GM19328 (cell line): Measurements from ENCODE around the gene ANTXR1.
"Not testable (repeated sequence)": the region's sequence is repeated elsewhere in the genome, so short reads cannot be mapped to it uniquely, and the experiment has no call there.

Source experiments
- ATAC-seq: cut with Tn5 transposase; IDR thresholded peaks from one replicate; pipeline ENCODE4 v1.9.1; 2021; ENCODE audit warnings: mild to moderate bottlenecking, moderate library complexity; ENCODE audit not compliant: unreplicated experiment

The ANTXR1 gene

DNA sequence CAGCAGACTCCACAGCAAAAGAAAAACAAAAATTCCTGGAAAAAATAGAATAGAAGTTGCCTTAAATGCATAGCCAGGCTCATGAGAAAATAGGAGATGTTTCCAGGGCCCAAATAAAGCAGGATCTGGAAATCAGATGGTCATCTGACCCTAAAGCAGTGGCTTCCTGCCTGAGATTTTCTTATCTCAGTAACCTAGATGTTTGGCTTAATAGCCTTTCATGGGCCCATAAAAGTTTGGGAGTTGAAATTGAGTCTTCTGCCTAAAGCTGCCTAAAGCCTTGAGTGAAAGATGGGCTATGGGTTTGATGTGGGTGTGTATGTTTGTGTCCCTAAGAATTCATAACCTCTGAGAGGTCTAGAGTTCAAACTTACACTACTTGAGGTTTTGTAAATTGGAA is 149.1 kb downstream of the ANTXR1 start:
- no peak for ATAC-seq

DNA sequence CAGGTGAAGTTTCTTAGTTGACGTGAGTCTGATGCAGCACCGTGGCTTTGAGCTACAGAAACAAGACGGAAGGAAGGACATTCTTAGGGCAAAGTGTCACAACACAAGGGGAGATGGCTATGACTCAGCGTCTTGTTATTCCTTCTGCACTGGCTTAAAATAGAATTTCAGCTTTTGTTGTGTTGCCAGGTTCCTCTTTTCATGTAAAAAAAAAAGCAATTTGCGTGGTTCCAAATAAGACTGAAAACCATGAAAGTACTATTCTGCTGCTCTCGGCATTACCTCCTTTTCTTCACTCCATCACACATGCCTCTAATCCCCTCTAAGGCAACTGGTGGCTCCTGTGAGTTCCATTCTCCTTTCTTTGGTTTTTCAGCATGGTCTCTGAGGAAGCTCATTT is 150.1 kb downstream of the ANTXR1 start:
- ATAC-seq, result no peak

DNA sequence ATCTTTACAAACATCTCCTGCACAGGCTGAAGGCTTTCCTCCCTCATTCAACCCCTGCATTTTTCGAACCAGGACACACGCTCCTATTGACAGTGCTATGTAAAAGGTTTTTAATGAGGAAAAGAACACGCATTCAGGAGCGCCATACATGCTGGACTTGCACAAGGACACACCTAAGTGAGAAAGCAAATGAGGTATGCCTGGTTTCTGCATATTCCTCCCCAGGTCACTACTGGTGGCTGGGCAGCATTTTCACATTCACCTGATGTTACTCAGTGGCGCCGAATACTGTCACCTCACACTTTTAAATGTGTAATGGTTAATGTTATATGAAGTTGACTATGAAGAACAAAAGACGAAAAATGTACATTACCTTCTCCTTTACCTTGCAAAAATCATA is 150.6 kb downstream of the ANTXR1 start:
- ATAC-seq, result no peak

DNA sequence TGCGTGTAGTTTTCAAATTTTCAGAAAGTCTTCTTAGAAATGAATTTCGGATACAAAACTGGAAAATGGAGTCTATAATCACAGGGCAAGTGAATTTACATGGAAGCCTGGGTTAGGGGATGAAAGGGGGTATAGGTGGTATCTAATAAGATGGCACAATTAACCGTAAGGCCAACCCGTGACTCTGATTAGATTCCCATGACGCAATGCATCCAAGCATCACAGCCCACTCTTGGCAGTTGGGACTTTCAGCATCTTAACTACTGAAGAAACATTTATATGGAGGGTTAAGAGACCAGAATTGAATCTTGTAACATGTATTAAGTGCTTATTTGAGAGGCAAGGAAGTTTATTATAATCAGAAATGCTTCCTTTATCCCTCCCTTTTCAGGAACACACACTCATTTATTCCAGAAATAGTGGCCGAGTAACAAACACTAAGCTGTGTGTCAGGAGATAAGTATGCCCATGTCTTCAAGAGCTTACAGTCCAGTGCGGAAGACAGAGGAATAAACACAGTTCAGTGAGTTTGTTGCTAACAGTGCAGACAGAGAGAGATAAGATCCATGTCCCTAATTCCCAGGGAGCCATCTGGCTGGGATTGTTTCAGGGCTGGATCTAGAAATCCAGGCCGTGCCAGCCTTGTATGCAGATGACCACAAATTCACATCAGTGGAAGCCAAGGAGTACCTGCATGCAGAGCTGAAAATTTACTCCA is 151.2 kb downstream of the ANTXR1 start:
- ATAC-seq, result no peak

DNA sequence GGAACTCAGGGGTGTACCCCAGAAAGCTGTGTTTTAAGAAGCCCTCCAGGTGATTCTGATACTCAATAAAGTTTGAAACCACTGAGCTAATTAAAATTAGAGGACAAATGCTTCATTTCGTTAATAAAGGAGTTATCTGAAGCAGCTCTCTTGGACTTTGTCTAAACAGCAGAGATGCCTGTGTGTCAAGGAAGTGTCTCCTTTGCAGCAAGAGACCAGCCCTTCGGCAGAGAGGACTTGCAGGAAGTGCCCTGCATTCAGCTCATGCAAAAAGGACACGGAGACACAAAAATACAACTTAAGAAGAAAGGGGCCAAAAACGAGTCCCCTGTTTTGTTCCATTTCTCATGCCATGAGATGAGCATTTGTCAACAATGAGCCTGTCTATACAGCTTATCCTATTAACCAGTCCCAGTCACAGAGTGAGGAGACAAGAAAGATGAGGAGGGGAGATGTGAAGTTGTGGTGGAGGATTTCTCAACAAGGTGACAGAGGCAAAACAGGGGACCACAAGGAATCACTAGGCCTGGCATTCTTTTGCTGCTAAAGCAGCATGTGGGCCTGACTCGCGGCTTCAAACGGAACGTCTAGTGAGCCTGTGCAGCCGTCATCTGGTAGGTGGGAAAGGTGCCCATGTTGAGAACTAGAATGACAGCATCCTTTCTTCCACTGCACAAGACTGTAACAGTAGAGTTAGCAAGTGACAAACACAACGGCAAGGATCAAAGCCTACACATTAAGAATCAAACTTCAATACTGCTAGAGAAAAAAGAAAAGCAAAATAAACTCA is 152.3 kb downstream of the ANTXR1 start:
- no peak for ATAC-seq

DNA sequence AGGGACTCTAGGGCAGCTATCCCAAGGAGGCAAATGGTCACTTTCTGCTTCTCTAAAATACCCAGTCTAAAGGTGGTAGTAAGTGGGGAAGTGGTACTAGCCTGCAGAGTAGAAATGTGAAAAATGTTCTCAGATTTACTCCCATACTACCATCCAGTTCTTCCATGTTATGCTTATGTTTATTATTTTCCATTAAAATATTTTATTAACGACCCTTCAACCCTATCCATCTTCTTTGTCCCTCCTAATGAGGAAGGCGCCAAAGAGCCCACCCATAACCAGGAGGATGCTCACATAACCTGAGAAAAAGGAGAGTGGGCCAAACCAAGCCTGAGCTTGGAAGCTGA is 153.5 kb downstream of the ANTXR1 start:
- no peak for ATAC-seq

DNA sequence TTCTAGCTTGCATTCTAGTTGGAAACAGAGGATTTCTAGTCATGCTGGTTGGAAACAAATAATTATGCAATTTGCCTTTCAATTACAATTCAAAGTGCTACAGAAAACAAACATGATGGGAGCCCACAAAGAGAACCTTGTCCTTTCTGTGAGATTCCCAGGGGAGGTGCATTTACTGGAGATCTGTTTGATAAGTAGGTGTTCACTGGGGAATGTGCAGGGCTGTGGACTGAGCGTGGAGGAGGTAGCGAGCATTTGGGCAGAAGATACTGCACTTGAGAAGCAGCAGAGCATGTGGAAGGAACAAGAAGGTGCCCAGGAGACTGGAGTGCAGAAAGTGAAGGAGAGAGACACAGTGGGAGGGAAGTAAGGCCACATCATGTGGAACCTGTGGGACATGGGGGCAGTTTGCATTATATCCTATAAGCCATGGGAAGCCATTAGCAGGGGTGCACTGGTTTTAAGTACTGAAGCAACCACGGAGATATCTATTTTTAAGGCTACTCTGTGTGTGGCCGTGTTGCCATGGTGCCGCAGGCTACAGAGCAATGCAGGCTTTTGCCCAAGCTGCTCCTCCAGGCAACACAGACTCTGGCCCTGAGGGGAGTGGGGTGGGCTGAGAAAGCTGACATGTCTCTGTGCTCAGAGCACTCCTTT is 154.0 kb downstream of the ANTXR1 start:
- no peak for ATAC-seq

DNA sequence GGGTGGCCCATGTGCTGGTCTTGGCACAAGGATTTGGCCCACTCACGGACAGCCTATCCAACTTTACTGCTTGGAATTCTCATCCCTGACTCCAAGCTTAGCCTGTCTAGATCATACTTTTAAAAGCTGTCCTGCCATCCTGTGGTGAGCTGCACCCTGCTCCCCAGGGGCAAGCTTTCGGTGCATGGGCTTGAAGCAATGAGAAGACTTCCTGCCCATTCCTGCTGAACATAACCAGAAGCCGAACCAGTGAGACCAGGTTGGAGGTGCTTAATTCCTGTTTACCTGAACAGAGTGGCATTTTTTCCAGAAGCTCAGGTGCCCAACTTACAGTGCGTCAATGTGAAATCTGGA is 154.5 kb downstream of the ANTXR1 start:
- no peak for ATAC-seq

DNA sequence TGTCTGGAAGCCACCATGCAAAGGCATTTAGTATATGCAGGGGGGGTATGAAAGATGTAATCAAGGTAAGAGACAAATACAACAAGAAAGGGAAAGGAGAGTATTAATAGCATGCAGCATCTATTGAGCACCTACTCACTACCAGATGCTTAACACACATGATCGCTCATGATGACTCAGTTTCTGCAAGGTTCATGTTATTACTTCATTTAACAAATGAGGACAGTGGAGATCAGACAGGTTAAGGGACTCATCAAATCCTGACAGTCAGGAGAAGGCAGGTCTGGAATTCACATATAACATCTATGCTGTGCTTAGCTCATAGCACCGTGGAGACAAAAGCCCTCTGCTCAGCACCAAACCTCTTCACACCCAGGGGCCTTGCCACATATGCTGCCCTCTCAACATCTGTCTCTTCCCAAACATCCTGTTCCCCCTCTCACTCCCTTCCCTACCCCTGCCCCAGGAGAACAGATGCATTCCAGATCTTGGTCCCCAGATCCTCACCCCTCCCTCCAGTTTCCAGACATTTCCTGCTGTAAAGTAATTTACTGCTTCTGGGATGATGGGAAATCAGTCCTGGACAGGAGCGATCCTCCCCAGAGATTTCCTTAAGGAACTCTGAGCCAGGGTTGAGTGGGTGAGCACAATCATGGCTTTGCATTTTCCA is 155.3 kb downstream of the ANTXR1 start:
- no peak for ATAC-seq

DNA sequence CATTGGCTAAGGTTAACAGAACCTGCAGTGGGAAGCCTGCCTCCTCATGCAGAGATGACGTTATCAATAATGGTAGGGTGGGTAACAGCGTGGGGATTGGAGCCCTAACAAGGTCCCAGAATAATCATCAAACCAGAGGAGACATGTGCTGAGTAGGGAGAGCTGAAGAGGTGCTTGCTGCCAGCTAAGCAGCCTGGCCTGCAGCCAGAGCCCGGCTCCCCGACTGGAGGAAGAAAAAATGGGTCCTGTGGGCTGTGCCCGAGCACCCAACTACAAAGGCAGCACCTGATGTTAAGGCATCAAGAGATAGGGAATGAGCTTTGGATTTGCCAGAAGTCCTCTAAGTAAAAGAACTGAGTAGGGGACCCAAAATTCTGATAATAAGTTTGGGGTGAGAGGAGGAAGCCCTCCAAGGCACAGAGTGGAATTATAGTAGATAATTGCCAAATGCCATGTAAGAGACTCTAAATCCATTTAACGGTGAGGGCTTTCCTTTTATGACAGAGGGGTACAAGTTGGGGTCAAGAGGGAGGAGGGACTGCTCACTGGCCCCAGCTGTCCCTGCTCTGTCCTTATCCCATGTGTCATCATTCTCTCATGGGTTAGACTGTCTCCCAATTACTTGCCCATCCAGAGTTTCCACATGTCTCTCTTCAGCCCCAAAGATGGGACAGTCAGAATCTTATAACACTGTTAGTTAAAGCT is 156.1 kb downstream of the ANTXR1 start:
- no peak for ATAC-seq

DNA sequence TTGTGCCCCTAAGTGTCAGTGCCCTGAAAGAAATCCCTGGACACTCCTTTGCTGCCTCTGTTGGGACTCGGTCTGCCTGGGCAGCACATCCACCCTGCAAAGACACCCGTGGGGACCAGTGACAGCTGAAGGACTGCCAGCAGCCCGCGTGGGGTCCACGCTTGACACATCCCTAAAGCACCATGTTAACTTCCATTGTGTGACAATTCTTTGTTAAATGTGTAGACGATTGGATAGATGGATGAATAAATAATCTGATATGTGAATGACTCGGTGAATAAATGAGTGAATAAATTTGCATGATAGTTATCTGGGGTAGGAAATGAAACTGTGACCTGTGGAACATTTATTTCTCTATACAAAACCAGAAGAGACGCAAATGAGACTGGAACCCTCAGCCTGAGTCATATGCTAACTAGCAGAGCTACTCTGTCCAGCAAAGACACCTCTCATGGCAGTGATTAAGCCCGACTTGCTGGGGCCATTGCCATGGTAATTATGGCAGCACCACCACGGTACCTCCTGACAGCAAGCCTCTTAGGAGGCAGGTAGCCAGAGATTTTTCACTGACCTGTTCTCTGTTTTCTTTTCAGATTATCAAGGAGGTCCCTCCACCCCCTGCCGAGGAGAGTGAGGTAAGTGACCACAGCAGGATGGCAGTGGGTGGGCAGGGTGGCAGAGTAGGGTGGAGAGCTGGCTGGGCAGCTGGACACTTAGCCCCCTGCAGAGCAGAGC is 156.8 kb downstream of the ANTXR1 start:
- ATAC-seq, result no peak

DNA sequence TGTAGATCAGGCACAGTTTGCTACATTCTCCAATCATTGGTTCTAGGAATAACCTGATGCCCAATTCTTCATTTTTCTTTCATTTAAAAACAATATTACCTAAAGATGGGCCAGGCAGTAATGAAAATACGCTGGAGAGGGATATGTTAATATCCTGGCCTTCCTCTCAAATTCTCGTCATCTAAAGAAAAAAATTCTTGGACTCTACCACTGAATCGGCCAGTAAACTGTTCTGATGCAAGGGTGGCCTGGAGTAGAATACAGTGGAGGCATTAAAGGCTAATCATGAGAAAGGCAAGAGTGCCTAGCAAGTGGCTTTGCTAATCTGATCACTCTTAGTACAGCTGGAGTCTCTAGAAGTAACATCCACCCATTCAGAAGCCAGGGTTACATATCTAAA is 157.7 kb downstream of the ANTXR1 start:
- no peak for ATAC-seq

DNA sequence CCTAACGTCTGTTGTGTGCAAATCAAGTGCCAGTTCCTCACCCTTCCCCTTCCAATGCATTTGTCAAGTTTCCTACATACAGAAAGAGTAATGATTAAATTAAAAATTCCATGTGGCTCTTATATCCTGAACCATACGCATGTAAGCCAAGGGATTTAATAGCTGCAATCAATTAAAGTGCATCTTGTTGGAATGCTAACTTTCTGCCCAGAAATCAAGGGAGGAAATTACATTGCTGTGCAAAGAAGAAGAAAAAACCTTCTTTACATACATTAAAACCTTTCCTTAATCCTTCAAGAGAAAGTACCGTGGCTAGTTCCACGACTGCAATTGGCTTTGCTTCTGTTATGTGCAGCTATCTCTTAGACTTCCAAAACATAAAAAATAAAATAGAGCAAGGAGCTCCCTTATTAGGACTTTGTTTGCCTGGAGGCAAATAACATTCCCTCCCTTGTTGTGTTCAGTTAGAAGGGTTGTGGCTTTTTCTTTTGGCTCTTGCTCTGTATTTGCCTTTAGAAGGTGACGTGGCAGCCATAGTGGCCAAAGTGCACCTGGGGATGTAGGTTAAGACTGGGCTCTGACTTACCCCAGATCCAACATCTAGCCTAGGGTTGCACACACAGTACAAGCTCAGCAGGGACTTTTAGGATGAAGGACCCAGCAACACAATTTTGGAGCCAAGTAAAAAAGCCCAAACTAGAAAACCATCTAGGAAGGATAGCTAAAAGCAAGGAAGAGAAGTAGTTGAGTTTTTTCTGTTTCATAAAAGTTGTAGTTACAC is 158.3 kb downstream of the ANTXR1 start:
- no peak for ATAC-seq

DNA sequence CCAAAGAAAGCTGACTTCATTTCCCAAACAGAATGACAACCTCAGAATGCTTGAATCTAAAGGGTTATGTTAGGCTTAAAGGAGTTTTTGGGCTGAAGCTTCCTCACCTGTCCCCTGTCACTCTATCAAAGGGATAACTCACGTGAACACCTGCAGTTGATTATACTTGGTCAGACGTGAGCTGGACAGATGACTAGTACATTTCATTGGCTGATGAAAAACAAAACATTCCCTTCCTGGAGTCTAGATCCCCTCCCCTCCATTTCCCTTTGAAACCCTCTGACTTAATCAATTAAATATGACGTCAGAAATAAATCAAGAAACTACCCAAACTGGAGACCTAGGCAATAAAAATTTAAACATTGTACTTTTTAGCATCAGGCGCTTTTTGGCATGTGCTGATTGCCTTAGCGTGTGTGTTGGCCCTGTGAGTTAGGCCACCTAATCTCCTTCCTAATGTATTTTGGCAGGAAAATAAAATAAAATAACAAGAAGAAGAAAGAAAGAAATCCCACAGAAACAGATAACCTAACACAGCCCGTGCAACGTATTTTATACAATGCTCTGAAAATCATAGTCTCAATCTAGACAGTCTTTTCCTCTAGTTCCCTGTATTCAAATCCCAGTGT is 159.0 kb downstream of the ANTXR1 start:
- no peak for ATAC-seq

DNA sequence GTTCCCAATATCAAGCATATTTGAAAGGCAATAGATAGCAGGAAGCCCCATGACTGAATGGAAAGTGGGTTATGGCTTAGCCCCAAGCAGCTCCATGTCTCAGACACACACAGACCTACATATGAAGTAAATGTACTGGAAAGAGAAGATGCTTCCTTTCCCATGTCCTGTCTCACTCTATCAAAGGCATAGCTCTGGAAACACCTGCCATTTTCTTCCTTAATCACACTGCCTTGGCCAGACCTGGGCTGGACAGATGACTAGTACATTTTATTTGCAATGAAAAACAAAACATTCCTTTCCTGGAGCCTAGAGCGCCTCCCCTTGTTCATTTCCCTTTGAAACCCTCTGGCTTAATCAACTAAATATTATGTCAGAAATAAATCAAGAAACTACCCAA is 160.7 kb downstream of the ANTXR1 start:
- no peak for ATAC-seq

DNA sequence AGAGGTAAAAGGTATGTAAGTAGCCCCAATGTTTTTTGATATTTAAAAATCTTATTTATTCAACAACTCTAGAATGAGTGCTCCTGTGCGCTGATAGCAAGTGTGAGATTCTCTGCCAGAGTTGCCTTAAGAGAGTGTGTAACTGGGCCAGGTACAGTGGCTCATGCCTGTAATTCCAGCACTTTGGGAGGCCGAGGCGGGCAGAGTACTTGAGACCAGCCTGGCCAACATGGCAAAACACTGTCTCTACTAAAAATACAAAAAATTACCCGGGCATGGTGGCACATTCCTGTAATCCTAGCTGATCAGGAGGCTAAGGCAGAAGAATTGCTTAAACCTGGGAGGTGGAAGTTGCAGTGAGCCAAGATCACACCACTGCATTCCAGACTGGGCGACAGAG is 161.2 kb downstream of the ANTXR1 start:
- not testable (repeated sequence) for ATAC-seq

DNA sequence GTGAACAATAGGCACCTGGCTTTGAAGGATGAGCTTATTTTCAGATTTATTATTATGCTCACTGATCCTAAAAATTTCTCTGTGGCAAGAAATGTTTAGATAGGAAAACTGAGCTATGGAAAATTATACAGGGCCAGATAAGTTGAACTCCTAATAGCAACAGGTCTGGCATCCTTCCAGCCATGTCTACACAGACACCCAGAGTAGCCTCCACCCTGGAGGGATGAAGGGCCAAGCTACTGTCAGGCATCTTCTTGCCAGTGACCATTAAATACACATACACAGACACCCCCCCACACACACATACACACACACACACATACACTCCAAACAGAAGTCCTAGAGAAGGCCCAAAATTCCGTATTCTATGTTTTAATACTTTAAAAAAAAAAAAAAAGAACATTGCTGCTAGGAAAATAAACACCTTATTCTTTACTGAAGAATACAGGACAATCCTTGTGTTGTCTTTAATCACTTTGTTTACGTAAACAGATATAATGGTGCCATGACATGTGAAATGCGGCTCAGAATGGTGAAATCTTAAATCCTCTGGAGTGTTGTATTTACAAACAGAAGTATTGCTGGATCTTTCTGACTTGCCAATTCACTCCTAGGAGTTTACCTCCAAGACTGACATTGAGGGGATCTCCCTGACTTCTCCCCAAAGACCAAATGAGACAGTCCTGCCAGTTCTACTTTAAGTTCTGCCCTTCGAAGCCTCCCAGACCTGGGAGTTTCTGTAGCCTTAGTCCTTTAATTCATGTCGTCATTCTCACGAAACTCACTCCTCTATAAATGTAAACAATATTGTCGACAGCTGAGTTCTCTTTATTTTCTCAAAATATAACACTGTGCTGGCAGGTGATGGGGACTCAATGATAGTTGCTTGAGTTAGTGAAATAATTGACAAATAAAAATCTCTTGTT is 163.1 kb downstream of the ANTXR1 start:
- ATAC-seq, result no peak
